Frontal cortex (tissue), 4 donors: ENCODE measurements around the gene ING5. TPM values are rescaled to one million over a fixed set of nuclear protein-coding genes. Genes with fewer than 3 reads are reported as not detected.
A peak's percentile ranks its signal among the peaks of the same experiment; 100 is the strongest.

ENCODE experiments used
- DNase-seq, 2 donors: peaks; one replicate each; pipeline ENCODE4 v3.0.0; 2012; ENCODE audit warnings: low spot score in 2 of 2
- FAIRE-seq: peaks from 2 replicates; lab custom pipeline; 2012; peaks lifted over from hg19 to GRCh38; lab: Jason Lieb, UNC
- total RNA-seq: library from RNA; depleted of rRNA; stranded (reverse); fragments of >200 nt; gene quantifications from one replicate; pipeline ENCODE4 v1.2.3, GENCODE V29; 2014
- donor health status: control.
- donor health status: control.
- donor health status: control.

Gene ING5
- total RNA-seq, 1 donor from 2014 or later = 24.1 TPM

GRCh38 chr2:241770936-241771285, 69.1 kb downstream of the ING5 start:
- peak; percentile 14 to 36 for DNase-seq
- no peak for FAIRE-seq

- no peak for FAIRE-seq
- peak; percentile 17 to 28 for DNase-seq
Observed at GRCh38 chr2:241771286-241772062, 69.6 kb downstream of the ING5 start.

- DNase-seq = no peak
- no peak for FAIRE-seq
Observed at GRCh38 chr2:241772063-241772499, 70.2 kb downstream of the ING5 start.

- DNase-seq = peak; percentile 10 to 21
- FAIRE-seq = no peak
Observed at GRCh38 chr2:241773511-241774418, 71.9 kb downstream of the ING5 start.

GRCh38 chr2:241774419-241775222, 72.8 kb downstream of the ING5 start:
- DNase-seq = peak; percentile 28 to 40
- FAIRE-seq = no peak

GRCh38 chr2:241775223-241776177, 73.7 kb downstream of the ING5 start:
- no peak for FAIRE-seq
- DNase-seq = peak; percentile 17 to 47

- peak; percentile 8 to 16 for DNase-seq
- FAIRE-seq = no peak
Observed at GRCh38 chr2:241776336-241777169, 74.7 kb downstream of the ING5 start, which contains the start of gene GAL3ST2. Gene GAL3ST2 (plus strand): TSS chr2:241776822. CDS start chr2:241776956, 134 bp downstream.

- DNase-seq (peak; percentile 7 to 19), FAIRE-seq (no peak)
Observed at GRCh38 chr2:241777170-241777685, 75.4 kb downstream of the ING5 start.

GRCh38 chr2:241777686-241778627, 76.1 kb downstream of the ING5 start:
- no peak for FAIRE-seq
- peak; percentile 10 for DNase-seq

Other genes with a start within 250 kb of the ING5 start
- 181 TPM for gene STK25, start 193.5 kb upstream of the ING5 start, total RNA-seq
- 20.8 TPM for gene BOK, start 143.3 kb upstream of the ING5 start, total RNA-seq
- gene THAP4, start 64.9 kb upstream of the ING5 start, total RNA-seq = 23.6 TPM
- gene ATG4B, start 64.3 kb upstream of the ING5 start, total RNA-seq = 39.1 TPM
- gene DTYMK, start 15.2 kb upstream of the ING5 start, total RNA-seq = 8.6 TPM
- gene D2HGDH, start 32.6 kb downstream of the ING5 start, total RNA-seq = 9.4 TPM
- gene GAL3ST2, start 74.8 kb downstream of the ING5 start, total RNA-seq = 0.41 TPM
- gene NEU4, start 107.2 kb downstream of the ING5 start, total RNA-seq = 1.6 TPM
- gene PDCD1, start 156.9 kb downstream of the ING5 start, total RNA-seq = 0.41 TPM
- 2.4 TPM for gene RTP5, start 167.7 kb downstream of the ING5 start, total RNA-seq